Gastroesophageal sphincter (tissue), 4 donors: Measurements from ENCODE around the gene PHACTR1. TPM values are rescaled to one million over a fixed set of nuclear protein-coding genes. Genes with fewer than 3 reads are reported as not detected.

ENCODE experiments used
- ATAC-seq: fragments of 150-250 bp; one replicate; pipeline ENCODE4 v1.9.1; 2016; ENCODE audit warnings: mild to moderate bottlenecking, moderate library complexity
- H3K27ac ChIP-seq, 4 donors: fragments of 200-600 bp; sonication (generic) in 3 of 4; 1 replicate in 3 of 4; 2 replicates in 1 of 4; pipeline ENCODE4 v1.5.1; 2016 to 2019
- H3K27me3 ChIP-seq: fragments of 200-600 bp; sonication (generic); one replicate; pipeline ENCODE4 v1.5.1; 2019
- H3K36me3 ChIP-seq, 2 donors: fragments of 200-600 bp; sonication (generic); one replicate each; pipeline ENCODE4 v1.5.1; 2019; ENCODE audit warnings: control low read depth in 1 of 2
- H3K4me1 ChIP-seq, 3 donors: fragments of 200-600 bp; sonication (generic); 1 replicate in 2 of 3; 2 replicates in 1 of 3; pipeline ENCODE4 v1.5.1; 2016 to 2019; ENCODE audit warnings: control low read depth in 2 of 3
- H3K4me3 ChIP-seq, 2 donors: fragments of 200-600 bp; sonication (generic); one replicate each; pipeline ENCODE4 v1.5.1; 2019; ENCODE audit warnings: mild to moderate bottlenecking in 1 of 2, moderate library complexity in 1 of 2
- H3K9me3 ChIP-seq, 3 donors: fragments of 200-600 bp; sonication (generic); one replicate each; pipeline ENCODE4 v1.5.1; 2017 to 2019; ENCODE audit warnings: control low read depth in 2 of 3
- CTCF ChIP-seq, 4 experiments: fragments of 200-600 bp in 2 of 4; fragments of 450-650 bp in 2 of 4; sonication (generic) in 1 of 4; IDR thresholded peaks; one replicate each; pipeline ENCODE4 v1.5.1; 2017 to 2019; ENCODE audit warnings: antibody characterized with exemption in 4 of 4, mild to moderate bottlenecking in 2 of 4, moderate library complexity in 2 of 4
- EP300 ChIP-seq: sonication (generic); formaldehyde crosslinking; IDR thresholded peaks from one replicate; pipeline ENCODE4 v1.6.1; 2017; ENCODE audit warnings: antibody characterized with exemption, mild to moderate bottlenecking
- POLR2A ChIP-seq, 2 donors: fragments of 450-650 bp; IDR thresholded peaks; one replicate each; pipeline ENCODE4 v1.6.1; 2017; ENCODE audit warnings: antibody characterized with exemption in 2 of 2, mild to moderate bottlenecking in 2 of 2, moderate library complexity in 1 of 2
- POLR2AphosphoS5 ChIP-seq: sonication (generic); formaldehyde crosslinking; IDR thresholded peaks from one replicate; pipeline ENCODE4 v1.6.1; 2017; ENCODE audit warnings: antibody characterized with exemption
- WGBS, 2 donors: methylation state at CpG; one replicate each; pipeline ENCODE4 v1.1.5; 2018; ENCODE audit warnings: low coverage in 1 of 2; 5-methylcytosine and 5-hydroxymethylcytosine counted together
- total RNA-seq, 4 donors: library from RNA; depleted of rRNA; stranded (reverse); fragments of >200 nt; gene quantifications; one replicate each; pipeline ENCODE4 v1.1.0, GENCODE V29; 2016

Gene PHACTR1
- total RNA-seq, 4 donors from 2014 or later, result 0.20 to 27.3 (median 2.2) TPM

- ATAC-seq, result no peak
- peaks cover 5 to 31% (median 8%) of the 10 kb centered on the region in 3 donors for H3K4me1 ChIP-seq
- TF ChIP-seq POLR2A (IDR thresholded peaks at IDR 0.05) (no peak), CTCF (IDR thresholded peaks at IDR 0.05) (no peak), POLR2AphosphoS5 (no peak)
- H3K27ac ChIP-seq, result peak overlapping the region in 3 of 4 donors; percentile 72 to 80 (median 76)
- H3K9me3 ChIP-seq, result no peaks in the 10 kb centered on the region
- H3K27me3 ChIP-seq, result no peaks in the 10 kb centered on the region
- H3K36me3 ChIP-seq, result peaks cover 0 to 38% of the 10 kb centered on the region in 2 donors
- no peak overlapping the region for H3K4me3 ChIP-seq
- 17 to 70% methylated on average over 2 to 10 of the region's 11 CpGs for WGBS, 2 donors
These were observed 588.2 kb downstream of the PHACTR1 start for GRCh38 chr6:13304580-13305260.

- no peak for TF ChIP-seq POLR2A (IDR thresholded peaks at IDR 0.05)
- TF ChIP-seq EP300, result no peak
- TF ChIP-seq POLR2AphosphoS5, result no peak
- TF ChIP-seq CTCF (IDR thresholded peaks at IDR 0.05), result no peak
- ATAC-seq, result no peak
- H3K27me3 ChIP-seq, result no peaks in the 10 kb centered on the region
- H3K36me3 ChIP-seq, result peaks cover 0 to 37% of the 10 kb centered on the region in 2 donors
- peaks cover 5 to 31% (median 8%) of the 10 kb centered on the region in 3 donors for H3K4me1 ChIP-seq
- 65 to 100% methylated on average over 2 of the region's 4 CpGs for WGBS, 2 donors
- no peak overlapping the region for H3K4me3 ChIP-seq
- peak overlapping the region in 1 of 4 donors; percentile 80 for H3K27ac ChIP-seq
- H3K9me3 ChIP-seq, result no peaks in the 10 kb centered on the region
These were observed 588.7 kb downstream of the PHACTR1 start for GRCh38 chr6:13305288-13305687.

- no peak for TF ChIP-seq EP300
- no peak for TF ChIP-seq CTCF (IDR thresholded peaks at IDR 0.05)
- TF ChIP-seq POLR2AphosphoS5, result no peak
- no peak for TF ChIP-seq POLR2A (IDR thresholded peaks at IDR 0.05)
- Histone ChIP-seq H3K9me3 (no peaks in the 10 kb centered on the region), H3K36me3 (peaks cover 0 to 36% of the 10 kb centered on the region in 2 donors), H3K4me3 (no peak overlapping the region), H3K27me3 (no peaks in the 10 kb centered on the region), H3K27ac (no peak overlapping the region), H3K4me1 (peaks cover 5 to 31% (median 8%) of the 10 kb centered on the region in 3 donors)
- ATAC-seq, result no peak
- 77 to 100% methylated on average over 1 of the region's 1 CpG for WGBS, 2 donors
These were observed 589.2 kb downstream of the PHACTR1 start for GRCh38 chr6:13305791-13306190.

- 83 to 94% methylated on average over 7 of the region's 7 CpGs for WGBS, 2 donors
- Histone ChIP-seq H3K27ac (no peak overlapping the region), H3K4me1 (peaks cover 5 to 25% (median 8%) of the 10 kb centered on the region in 3 donors), H3K4me3 (no peak overlapping the region), H3K27me3 (no peaks in the 10 kb centered on the region), H3K36me3 (peaks cover 0 to 45% of the 10 kb centered on the region in 2 donors), H3K9me3 (no peaks in the 10 kb centered on the region)
- TF ChIP-seq CTCF (IDR thresholded peaks at IDR 0.05), result no peak
- no peak for TF ChIP-seq POLR2AphosphoS5
- no peak for TF ChIP-seq EP300
- no peak for TF ChIP-seq POLR2A (IDR thresholded peaks at IDR 0.05)
- ATAC-seq, result no peak
These were observed 591.0 kb downstream of the PHACTR1 start for GRCh38 chr6:13307508-13307995.

GRCh38 chr6:13308332-13308731, 591.8 kb downstream of the PHACTR1 start:
- no peak overlapping the region for H3K4me3 ChIP-seq
- ATAC-seq, result no peak
- peaks cover 3 to 17% (median 5%) of the 10 kb centered on the region in 3 donors for H3K4me1 ChIP-seq
- TF ChIP-seq EP300 (no peak), POLR2A (IDR thresholded peaks at IDR 0.05) (no peak), CTCF (IDR thresholded peaks at IDR 0.05) (no peak), POLR2AphosphoS5 (no peak)
- H3K36me3 ChIP-seq, result peaks cover 0 to 49% of the 10 kb centered on the region in 2 donors
- no peaks in the 10 kb centered on the region for H3K9me3 ChIP-seq
- WGBS, 2 donors, result 63 to 89% methylated on average over 1 of the region's 1 CpG
- H3K27me3 ChIP-seq, result no peaks in the 10 kb centered on the region
- no peak overlapping the region for H3K27ac ChIP-seq
